ENCODE data around the gene DGLUCY.

DGLUCY gene

DNA sequence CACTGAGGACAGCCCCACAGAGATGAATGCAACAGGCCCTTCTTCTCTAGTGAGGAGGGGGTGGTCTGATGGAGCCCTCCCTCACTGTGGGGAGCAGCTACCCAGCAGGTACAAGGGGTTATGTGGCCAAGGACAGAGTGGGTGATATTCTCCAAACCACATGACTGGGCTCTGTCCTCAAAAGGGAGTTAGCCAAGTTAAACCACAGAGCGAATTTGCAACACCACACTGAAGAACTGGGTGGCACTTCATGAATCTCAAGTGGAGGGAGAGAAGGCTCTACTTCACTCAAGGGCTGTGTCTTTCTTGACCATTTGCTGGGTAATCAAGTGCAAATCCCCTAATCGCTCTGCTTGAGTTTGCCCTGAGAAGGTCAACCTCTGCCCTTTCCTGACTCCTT, 118.2 kb downstream of the DGLUCY start:
- Histone ChIP-seq H3K4me1 (no peaks in the 10 kb centered on the region), H3K4me3 (no peak overlapping the region), H3K27ac (no peak overlapping the region), H3K27me3 (no peaks in the 10 kb centered on the region), H3K36me3 (peaks cover 7 to 27% (median 18%) of the 10 kb centered on the region in 3 donors), H3K9me3 (peaks cover 0 to 20% (median 18%) of the 10 kb centered on the region in 3 donors)
- TF ChIP-seq, protein P1, sequence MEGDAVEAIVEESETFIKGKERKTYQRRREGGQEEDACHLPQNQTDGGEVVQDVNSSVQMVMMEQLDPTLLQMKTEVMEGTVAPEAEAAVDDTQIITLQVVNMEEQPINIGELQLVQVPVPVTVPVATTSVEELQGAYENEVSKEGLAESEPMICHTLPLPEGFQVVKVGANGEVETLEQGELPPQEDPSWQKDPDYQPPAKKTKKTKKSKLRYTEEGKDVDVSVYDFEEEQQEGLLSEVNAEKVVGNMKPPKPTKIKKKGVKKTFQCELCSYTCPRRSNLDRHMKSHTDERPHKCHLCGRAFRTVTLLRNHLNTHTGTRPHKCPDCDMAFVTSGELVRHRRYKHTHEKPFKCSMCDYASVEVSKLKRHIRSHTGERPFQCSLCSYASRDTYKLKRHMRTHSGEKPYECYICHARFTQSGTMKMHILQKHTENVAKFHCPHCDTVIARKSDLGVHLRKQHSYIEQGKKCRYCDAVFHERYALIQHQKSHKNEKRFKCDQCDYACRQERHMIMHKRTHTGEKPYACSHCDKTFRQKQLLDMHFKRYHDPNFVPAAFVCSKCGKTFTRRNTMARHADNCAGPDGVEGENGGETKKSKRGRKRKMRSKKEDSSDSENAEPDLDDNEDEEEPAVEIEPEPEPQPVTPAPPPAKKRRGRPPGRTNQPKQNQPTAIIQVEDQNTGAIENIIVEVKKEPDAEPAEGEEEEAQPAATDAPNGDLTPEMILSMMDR (IDR thresholded peaks at IDR 0.05) = no peak
- intact Hi-C loops (cut with DNase I; ENCODE audit: low total_unique reads) = no loop called here
- no peak for DNase-seq

DNA sequence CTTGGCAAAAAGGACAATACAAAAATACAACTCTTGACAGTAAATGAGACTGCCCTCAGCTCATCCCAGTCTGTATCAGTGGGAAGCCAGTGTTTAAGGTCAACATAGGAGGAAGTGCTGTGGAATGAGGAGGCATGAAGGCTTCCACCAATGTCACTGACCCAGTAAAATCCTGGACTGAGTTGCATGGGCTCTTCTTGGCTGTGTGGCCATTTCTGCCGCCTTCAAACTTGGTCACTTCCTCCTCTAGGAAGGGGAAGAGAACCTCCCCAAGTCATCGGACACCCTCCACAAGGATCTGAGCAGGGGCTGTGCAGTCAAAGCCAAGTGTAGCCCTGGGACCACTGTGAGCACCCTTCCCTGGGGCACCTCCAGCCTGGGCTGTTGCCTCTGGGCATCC, 118.7 kb downstream of the DGLUCY start:
- Histone ChIP-seq H3K27me3 (no peaks in the 10 kb centered on the region), H3K9me3 (peaks cover 0 to 20% (median 18%) of the 10 kb centered on the region in 3 donors), H3K36me3 (peaks cover 7 to 27% (median 18%) of the 10 kb centered on the region in 3 donors), H3K4me3 (no peak overlapping the region), H3K27ac (no peak overlapping the region), H3K4me1 (no peaks in the 10 kb centered on the region)
- intact Hi-C loops (cut with DNase I; ENCODE audit: low total_unique reads) = no loop called here
- TF ChIP-seq, protein P1 (IDR thresholded peaks at IDR 0.05) = no peak
- no peak for DNase-seq

DNA sequence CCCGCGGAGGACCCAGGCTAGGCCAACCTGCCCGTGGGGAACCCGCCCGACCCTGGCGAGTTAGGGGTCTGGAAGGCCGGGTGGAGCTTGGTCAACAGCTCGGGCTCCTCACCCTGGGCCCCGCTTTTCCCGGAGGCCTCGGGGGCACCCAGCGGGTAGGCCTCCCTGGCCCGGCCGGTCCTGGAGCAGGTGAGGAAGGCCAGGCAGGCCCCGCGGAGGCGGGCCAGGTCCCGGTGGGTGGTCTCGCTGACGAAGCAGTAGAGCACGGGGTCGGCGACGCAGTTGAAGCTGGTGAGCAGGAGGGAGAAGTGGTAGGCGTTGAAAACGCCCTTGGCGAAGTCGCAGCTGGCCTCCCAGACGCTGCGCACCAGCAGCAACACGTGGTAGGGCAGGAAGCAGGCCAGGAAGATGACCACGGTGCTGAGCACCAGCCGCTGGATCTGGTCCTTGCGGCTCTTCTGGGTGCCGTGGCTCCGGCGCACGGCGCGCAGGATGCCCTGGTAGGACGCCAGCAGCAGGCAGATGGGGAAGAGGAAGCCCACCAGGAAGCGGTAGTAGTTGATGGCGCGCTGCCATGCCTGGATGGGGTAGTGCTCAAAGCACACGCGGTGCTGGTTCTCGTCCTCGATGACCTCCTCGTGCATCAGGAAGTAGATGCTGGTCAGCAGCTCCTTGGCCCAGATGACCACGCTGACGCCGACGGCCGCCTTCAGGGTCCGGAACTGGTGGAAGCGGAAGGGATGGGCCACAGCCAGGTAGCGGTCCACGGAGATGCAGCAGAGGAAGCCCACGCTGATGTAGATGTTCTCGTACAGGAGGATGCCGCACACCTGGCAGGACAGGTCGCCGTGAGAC, 120.3 kb downstream of the DGLUCY start:
- Histone ChIP-seq H3K4me1 (no peaks in the 10 kb centered on the region), H3K27me3 (no peaks in the 10 kb centered on the region), H3K4me3 (no peak overlapping the region), H3K9me3 (peaks cover 0 to 20% (median 18%) of the 10 kb centered on the region in 3 donors), H3K36me3 (peaks cover 7 to 20% (median 16%) of the 10 kb centered on the region in 3 donors), H3K27ac (no peak overlapping the region)
- TF ChIP-seq, protein P1 (IDR thresholded peaks at IDR 0.05) = no peak
- no peak for DNase-seq
- intact Hi-C loops (cut with DNase I; ENCODE audit: low total_unique reads) = no loop called here

DNA sequence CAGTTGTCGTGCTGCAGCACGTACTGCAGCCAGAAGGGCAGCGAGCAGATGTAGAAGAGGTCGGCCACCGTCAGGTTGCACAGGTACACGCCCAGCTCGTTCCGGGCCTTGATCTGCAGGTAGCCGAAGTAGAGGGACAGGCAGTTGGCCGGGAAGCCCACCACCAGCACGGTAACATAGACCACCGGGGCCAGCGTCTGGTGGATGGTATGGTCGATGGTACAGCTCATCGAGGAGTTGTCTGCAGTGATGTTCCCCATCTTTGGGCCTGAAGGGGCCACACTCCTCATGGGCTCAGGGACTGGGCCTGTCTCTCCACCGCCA, 120.9 kb downstream of the DGLUCY start:
- no peaks in the 10 kb centered on the region for H3K27me3 ChIP-seq
- H3K4me3 ChIP-seq = no peak overlapping the region
- intact Hi-C loops (cut with DNase I; ENCODE audit: low total_unique reads) = no loop called here
- no peak for DNase-seq
- TF ChIP-seq, protein P1 (IDR thresholded peaks at IDR 0.05) = no peak
- H3K36me3 ChIP-seq = peaks cover 7 to 15% (median 10%) of the 10 kb centered on the region in 3 donors
- H3K27ac ChIP-seq = no peak overlapping the region
- H3K4me1 ChIP-seq = no peaks in the 10 kb centered on the region
- peaks cover 0 to 20% (median 18%) of the 10 kb centered on the region in 3 donors for H3K9me3 ChIP-seq

DNA sequence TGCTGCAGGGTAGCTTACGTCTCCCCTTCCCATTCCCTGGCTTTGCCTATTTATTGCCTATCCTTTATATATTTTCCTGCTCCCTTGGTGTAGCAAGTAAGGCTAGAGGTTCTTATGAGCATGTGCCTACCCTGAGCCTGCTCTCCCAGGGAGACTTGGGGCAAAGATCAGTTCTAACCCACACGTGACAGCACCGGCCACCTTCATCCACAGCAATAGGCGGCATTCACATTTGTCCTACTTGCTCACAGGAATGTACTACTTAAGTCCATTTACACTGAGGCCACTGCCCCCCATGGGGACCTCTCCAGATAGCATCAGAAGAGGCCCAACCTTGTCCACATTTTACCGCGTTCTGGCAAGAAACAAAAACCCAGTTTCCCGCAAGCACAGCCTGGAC, 122.0 kb downstream of the DGLUCY start:
- no peaks in the 10 kb centered on the region for H3K4me1 ChIP-seq
- peaks cover 0 to 12% (median 0%) of the 10 kb centered on the region in 3 donors for H3K36me3 ChIP-seq
- no peak overlapping the region for H3K27ac ChIP-seq
- TF ChIP-seq, protein P1 (IDR thresholded peaks at IDR 0.05) = no peak
- H3K27me3 ChIP-seq = no peaks in the 10 kb centered on the region
- H3K9me3 ChIP-seq = peaks cover 0 to 13% (median 10%) of the 10 kb centered on the region in 3 donors
- no peak for DNase-seq
- intact Hi-C loops (cut with DNase I; ENCODE audit: low total_unique reads) = no loop called here
- no peak overlapping the region for H3K4me3 ChIP-seq

Data from tibial artery (tissue), 4 donors.